Measurements from ENCODE around the gene TNFAIP8L1. TPM values are rescaled to one million over a fixed set of nuclear protein-coding genes. Genes with fewer than 3 reads are reported as not detected.

TNFAIP8L1 gene
- polyA plus RNA-seq, 1 experiment, result 4.8 TPM

DNA sequence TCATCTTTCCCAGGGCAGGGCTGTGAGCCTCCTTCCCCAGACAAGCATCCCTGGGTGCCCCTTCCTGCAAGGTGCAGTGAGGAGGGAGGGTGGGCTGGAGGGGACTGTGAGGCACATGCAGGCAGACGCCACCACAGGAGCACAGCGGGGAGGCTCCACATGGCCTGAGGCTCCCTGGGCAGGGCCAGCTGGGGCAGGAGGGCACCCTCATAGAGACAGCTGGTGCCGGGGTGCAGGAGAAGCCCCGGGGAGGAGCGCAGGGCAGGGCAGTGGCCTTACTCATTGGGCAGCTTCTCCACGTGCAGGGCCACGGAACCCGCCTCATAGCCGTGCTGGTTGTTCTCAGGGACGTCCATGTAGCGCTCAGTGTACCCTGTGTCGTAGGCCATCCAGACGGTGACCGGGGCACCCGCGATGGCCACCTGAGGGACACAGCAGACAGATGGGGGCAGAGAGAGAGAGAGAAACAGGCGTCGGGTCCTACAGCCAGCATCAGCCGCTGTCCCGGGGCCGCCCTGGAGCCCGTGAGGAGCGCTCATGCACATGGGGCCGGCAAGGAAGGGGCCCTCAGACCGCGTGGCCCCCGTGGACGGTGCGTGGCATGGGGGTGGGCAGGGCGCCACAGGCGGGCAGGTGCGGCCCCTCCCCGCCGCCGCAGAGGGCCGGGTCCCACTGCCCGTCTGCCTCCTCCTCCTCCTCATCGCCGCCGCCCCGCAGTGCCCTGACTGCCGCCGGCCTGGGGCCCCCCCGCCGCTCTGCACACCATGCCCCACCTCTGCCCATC, 43.3 kb downstream of the TNFAIP8L1 start:
- POLR2A ChIA-PET, result no interaction called here
- TF ChIP-seq, protein P1, sequence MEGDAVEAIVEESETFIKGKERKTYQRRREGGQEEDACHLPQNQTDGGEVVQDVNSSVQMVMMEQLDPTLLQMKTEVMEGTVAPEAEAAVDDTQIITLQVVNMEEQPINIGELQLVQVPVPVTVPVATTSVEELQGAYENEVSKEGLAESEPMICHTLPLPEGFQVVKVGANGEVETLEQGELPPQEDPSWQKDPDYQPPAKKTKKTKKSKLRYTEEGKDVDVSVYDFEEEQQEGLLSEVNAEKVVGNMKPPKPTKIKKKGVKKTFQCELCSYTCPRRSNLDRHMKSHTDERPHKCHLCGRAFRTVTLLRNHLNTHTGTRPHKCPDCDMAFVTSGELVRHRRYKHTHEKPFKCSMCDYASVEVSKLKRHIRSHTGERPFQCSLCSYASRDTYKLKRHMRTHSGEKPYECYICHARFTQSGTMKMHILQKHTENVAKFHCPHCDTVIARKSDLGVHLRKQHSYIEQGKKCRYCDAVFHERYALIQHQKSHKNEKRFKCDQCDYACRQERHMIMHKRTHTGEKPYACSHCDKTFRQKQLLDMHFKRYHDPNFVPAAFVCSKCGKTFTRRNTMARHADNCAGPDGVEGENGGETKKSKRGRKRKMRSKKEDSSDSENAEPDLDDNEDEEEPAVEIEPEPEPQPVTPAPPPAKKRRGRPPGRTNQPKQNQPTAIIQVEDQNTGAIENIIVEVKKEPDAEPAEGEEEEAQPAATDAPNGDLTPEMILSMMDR (IDR thresholded peaks at IDR 0.05; ENCODE audit: insufficient read depth, low read depth, low read length), result no peak
- no peak for DNase-seq (ENCODE audit: low read depth)
- Histone ChIP-seq H3K36me3 (ENCODE audit: control insufficient read depth, insufficient read depth, low read length) (peaks cover 27% of the 10 kb centered on the region), H3K27me3 (ENCODE audit: control insufficient read depth, insufficient read depth, low read length) (no peaks in the 10 kb centered on the region), H3K4me3 (ENCODE audit: low read depth, low read length) (no peak overlapping the region)
- CTCF ChIA-PET, result interaction anchor here (0.6 kb wide), 1 partner anchor 234 kb away, joined by 3 read pairs; no protein-coding TSS in a partner anchor

DNA sequence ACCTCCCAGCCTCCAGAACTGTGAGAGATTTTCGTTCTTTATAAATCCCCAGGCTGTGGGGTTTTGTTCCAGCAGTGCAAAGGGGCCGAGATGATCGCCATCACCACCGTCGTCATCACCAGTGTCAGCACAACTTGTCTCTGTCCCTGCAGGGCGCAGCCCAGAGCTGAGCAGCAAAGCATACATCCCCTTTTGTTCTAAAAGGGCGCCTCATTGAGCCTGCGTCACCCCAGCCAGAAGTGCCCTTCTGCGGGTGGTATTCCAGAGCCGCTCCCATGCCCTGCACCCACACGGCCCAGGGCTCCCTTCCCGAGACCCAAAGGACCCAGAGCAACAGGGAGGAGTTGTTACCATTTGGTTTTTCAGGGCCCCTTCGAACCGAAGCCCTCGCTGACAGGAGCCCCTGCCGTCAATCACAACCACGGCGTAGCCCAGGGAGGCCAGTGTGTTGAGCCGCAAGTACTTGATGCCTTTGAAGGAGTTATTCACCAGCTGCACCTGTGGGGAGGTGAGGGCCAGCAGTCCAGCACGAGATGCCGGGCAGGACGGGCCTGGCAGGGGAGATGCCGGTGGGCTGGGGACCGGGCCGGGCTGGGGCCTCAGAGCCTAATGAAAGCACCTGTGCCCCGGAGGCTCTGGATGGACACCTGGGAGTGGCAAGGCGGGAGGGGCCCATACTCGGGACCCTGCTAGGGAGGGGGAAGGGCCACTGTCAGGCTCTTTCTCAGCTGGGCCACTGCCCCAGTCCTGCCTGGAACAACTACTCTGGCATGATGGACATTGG, 45.2 kb downstream of the TNFAIP8L1 start:
- TF ChIP-seq, protein P1 (IDR thresholded peaks at IDR 0.05; ENCODE audit: insufficient read depth, low read depth, low read length), result no peak
- no peaks in the 10 kb centered on the region for H3K27me3 ChIP-seq (ENCODE audit: control insufficient read depth, insufficient read depth, low read length)
- H3K4me3 ChIP-seq (ENCODE audit: low read depth, low read length), result no peak overlapping the region
- POLR2A ChIA-PET, result no interaction called here
- CTCF ChIA-PET, result no interaction called here
- no peak for DNase-seq (ENCODE audit: low read depth)
- H3K36me3 ChIP-seq (ENCODE audit: control insufficient read depth, insufficient read depth, low read length), result peaks cover 33% of the 10 kb centered on the region

DNA sequence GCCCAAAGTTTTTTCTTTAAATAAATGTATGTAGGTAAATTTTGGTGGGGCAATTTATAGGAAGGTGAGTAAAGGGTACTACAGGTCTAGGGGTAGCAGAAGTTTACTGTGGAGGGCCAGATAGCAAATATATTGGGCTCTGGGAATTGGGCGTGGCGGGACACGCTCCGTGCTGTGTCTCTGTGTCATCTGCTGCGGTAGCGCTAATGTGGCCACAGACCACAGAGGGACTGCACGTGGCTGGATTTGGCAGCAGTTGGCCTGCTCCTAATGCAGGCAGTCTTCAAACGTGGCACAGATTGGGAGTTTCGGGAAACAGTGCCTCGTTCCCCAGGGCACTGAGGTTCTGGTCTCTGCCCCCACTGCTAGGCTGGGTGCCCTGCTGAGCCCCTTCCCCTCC, 47.4 kb downstream of the TNFAIP8L1 start:
- CTCF ChIA-PET, result no interaction called here
- Histone ChIP-seq H3K36me3 (ENCODE audit: control insufficient read depth, insufficient read depth, low read length) (peaks cover 37% of the 10 kb centered on the region), H3K27me3 (ENCODE audit: control insufficient read depth, insufficient read depth, low read length) (no peaks in the 10 kb centered on the region), H3K4me3 (ENCODE audit: low read depth, low read length) (no peak overlapping the region)
- POLR2A ChIA-PET, result no interaction called here
- DNase-seq (ENCODE audit: low read depth), result no peak
- TF ChIP-seq, protein P1 (IDR thresholded peaks at IDR 0.05; ENCODE audit: insufficient read depth, low read depth, low read length), result no peak

DNA sequence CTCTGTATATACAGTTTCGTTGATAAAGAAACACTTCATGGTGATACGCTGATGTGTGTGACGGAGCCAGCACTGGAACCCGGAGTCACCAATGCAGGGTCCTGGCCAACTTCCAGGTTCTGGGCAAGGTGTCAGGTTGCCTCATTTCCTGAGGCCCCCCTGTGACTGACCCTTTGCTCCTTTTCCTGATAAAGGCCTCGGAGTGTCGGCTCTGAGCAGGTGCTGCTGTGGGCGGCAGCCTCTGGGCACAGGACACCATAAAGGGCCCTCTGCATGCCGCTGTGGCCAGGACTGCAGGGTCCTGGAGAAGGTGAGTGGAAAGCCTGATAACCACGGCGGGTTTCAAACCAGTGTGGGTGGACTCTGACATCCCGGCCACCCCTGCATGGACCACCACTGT, 48.1 kb downstream of the TNFAIP8L1 start:
- POLR2A ChIA-PET, result no interaction called here
- H3K36me3 ChIP-seq (ENCODE audit: control insufficient read depth, insufficient read depth, low read length), result peaks cover 37% of the 10 kb centered on the region
- no peaks in the 10 kb centered on the region for H3K27me3 ChIP-seq (ENCODE audit: control insufficient read depth, insufficient read depth, low read length)
- TF ChIP-seq, protein P1 (IDR thresholded peaks at IDR 0.05; ENCODE audit: insufficient read depth, low read depth, low read length), result no peak
- CTCF ChIA-PET, result no interaction called here
- no peak overlapping the region for H3K4me3 ChIP-seq (ENCODE audit: low read depth, low read length)
- no peak for DNase-seq (ENCODE audit: low read depth)

DNA sequence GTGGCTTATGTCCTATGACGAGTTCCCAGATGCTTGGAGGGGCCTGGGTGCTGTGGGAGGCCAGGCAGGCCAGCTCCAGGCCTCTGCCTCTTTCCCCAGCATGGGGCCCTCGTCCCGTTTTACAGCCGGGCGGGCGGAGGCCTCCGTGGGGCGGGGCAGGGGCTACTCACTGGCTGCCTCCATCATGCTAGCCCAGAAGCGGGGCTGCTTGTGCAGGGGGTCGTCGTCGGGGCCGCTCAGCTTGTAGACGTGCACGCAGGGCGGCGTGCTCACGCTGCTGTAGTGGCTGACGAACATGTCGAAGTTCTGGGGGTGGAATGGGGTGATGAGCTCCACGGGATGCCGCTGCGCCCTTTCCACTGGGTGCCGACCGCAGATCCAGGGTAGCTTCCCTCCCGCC, 49.3 kb downstream of the TNFAIP8L1 start:
- POLR2A ChIA-PET, result no interaction called here
- H3K4me3 ChIP-seq (ENCODE audit: low read depth, low read length), result no peak overlapping the region
- no peaks in the 10 kb centered on the region for H3K27me3 ChIP-seq (ENCODE audit: control insufficient read depth, insufficient read depth, low read length)
- TF ChIP-seq, protein P1 (IDR thresholded peaks at IDR 0.05; ENCODE audit: insufficient read depth, low read depth, low read length), result no peak
- CTCF ChIA-PET, result interaction anchor here (0.9 to 1.2 kb wide), 3 partner anchors 12 to 33 kb away, joined by 3 read pairs; no protein-coding TSS in a partner anchor
- H3K36me3 ChIP-seq (ENCODE audit: control insufficient read depth, insufficient read depth, low read length), result peaks cover 42% of the 10 kb centered on the region
- no peak for DNase-seq (ENCODE audit: low read depth)
